GM19438 (cell line): ENCODE results near the gene TEAD3.

Experiments
- ATAC-seq: cut with Tn5 transposase; IDR thresholded peaks from one replicate; pipeline ENCODE4 v1.9.1; 2021; ENCODE audit warnings: low read depth; ENCODE audit not compliant: unreplicated experiment

The TEAD3 gene

DNA sequence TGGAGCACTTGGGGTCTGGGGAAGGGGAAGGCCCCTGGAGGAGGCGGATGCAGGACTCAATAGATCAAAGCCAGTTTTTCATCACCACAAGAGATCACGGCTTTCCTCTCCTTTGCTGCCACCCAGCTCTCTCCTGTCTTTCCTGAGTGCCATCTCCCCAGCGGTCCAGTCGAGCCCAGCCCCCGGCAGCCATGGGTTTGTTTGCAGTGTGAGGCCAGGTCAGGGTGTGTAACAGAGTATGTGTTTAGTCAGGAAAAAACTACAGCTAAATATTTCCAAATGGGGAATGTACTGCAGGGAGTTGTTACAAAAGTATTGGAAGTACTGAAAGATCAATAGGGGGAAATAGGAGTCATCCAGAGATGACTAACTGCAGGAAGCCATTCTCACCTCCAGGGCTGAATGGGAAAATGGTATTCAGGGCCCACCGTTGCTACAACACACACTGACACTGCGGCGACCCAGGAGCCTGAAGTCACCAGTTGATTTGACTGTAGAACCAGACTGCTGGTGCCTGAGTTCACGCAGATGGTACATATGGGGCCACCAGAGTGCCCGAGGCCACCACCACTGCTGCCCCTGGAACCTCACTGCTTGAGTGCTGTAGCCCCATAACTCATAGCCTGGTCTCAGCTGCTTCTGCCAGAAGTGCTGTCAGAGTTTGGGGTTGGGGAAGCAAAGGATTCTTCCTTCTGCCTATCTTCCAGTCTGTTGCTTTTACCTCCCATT lies 68.3 kb downstream of the TEAD3 start:
- ATAC-seq: no peak

DNA sequence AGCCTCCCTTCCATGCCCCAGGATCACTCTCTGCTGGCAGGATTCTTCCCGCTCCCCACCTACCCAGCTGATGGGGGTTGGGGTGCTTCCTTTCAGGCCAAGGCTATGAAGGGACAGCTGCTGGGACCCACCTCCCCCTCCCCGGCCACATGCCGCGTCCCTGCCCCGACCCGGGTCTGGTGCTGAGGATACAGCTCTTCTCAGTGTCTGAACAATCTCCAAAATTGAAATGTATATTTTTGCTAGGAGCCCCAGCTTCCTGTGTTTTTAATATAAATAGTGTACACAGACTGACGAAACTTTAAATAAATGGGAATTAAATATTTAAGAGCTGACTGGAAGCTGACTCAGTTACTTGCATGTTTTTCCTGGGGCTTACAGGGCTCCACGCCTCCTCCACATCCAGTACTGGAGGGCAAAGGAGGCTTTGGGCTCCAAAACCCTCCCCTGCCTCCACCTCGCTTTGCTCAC lies 69.0 kb downstream of the TEAD3 start:
- no peak for ATAC-seq

DNA sequence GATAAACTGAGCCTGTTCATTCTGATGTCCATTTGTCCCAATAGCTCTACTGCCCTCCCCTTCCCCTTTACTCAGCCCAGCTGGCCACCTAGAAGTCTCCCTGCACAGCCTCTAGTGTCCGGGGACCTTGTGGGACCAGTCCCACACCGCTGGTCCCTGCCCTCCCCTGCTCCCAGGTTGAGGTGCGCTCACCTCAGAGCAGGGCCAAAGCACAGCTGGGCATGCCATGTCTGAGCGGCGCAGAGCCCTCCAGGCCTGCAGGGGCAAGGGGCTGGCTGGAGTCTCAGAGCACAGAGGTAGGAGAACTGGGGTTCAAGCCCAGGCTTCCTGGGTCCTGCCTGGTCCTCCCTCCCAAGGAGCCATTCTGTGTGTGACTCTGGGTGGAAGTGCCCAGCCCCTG lies 69.4 kb downstream of the TEAD3 start:
- ATAC-seq: no peak

DNA sequence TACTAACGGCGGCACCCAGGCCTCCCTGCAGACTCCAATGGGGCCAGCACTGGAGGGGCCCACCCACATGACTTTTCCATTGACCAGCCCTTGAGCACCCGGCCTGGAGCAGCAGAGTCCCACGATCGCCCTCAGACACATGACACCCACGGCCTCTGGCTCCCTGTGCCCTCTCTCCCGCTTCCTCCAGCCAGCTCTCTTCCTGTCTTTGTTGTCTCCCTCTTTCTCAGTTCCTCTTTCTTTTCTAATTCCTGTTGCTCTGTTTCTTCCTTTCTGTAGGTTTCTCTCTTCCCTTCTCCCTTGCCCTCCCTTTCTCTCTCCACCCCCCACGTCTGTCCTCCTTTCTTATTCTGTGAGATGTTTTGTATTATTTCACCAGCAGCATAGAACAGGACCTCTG lies 70.8 kb downstream of the TEAD3 start:
- ATAC-seq: no peak

DNA sequence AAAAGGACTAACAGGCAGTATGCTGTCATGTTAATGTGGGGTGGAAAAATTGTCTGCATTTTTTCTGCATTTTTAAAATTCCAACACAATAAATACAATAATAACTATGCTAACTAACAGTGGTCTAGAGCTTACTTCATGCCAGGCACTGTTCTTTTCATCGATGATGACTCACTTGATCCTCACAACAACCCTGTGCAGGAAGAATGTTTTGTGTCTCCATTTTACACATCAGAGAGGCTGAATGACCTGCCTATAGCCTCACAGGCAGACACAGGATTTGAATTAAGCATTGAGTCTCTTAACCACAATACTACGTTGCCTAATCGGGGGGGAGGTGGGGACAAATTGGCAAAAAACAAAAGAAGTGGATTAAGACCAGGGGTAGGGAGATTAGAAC lies 71.6 kb downstream of the TEAD3 start:
- no peak for ATAC-seq
